Measurements from ENCODE around the gene FAM90A26.
"Not testable (repeated sequence)": the region's sequence is repeated elsewhere in the genome, so short reads cannot be mapped to it uniquely, and the experiment has no call there.

The FAM90A26 gene

GRCh38 chr4:9160046-9160445, 10.2 kb upstream of the FAM90A26 start:
- DNase-seq (ENCODE audit: low read depth): not testable (repeated sequence)

GRCh38 chr4:9165990-9166389, 4.2 kb upstream of the FAM90A26 start:
- DNase-seq (ENCODE audit: low read depth): not testable (repeated sequence)

- not testable (repeated sequence) for DNase-seq (ENCODE audit: low read depth)
Measured at GRCh38 chr4:9210357-9210756, 40.1 kb downstream of the FAM90A26 start, which contains the start of gene USP17L10. TSS of gene USP17L10 (plus strand) at chr4:9210657. CDS start at chr4:9210657, 0 bp downstream.

- DNase-seq (ENCODE audit: low read depth): not testable (repeated sequence)
Measured at GRCh38 chr4:9214701-9215100, 44.5 kb downstream of the FAM90A26 start.

GRCh38 chr4:9215105-9215504, 44.9 kb downstream of the FAM90A26 start, which contains the start of gene USP17L11:
TSS of gene USP17L11 (plus strand) at chr4:9215405. CDS start at chr4:9215405, 0 bp downstream.
- not testable (repeated sequence) for DNase-seq (ENCODE audit: low read depth)

GRCh38 chr4:9219852-9220251, 49.6 kb downstream of the FAM90A26 start, which contains the start of gene USP17L12:
TSS of gene USP17L12 (plus strand) at chr4:9220152. CDS start at chr4:9220152, 0 bp downstream.
- DNase-seq (ENCODE audit: low read depth): not testable (repeated sequence)

GRCh38 chr4:9224596-9224995, 54.4 kb downstream of the FAM90A26 start, which contains the start of gene USP17L13:
TSS of gene USP17L13 (plus strand) at chr4:9224896. CDS start at chr4:9224896, 0 bp downstream.
- not testable (repeated sequence) for DNase-seq (ENCODE audit: low read depth)

Data from ELR (cell line).